HG03060 (cell line): ENCODE measurements around the gene IGF2BP2.
"Not testable (repeated sequence)": the region's sequence is repeated elsewhere in the genome, so short reads cannot be mapped to it uniquely, and the experiment has no call there.

Source experiments
- ATAC-seq: cut with Tn5 transposase; IDR thresholded peaks from one replicate; pipeline ENCODE4 v1.9.1; 2021; ENCODE audit warnings: low read depth, moderate number of reproducible peaks; ENCODE audit not compliant: unreplicated experiment

Gene IGF2BP2

DNA sequence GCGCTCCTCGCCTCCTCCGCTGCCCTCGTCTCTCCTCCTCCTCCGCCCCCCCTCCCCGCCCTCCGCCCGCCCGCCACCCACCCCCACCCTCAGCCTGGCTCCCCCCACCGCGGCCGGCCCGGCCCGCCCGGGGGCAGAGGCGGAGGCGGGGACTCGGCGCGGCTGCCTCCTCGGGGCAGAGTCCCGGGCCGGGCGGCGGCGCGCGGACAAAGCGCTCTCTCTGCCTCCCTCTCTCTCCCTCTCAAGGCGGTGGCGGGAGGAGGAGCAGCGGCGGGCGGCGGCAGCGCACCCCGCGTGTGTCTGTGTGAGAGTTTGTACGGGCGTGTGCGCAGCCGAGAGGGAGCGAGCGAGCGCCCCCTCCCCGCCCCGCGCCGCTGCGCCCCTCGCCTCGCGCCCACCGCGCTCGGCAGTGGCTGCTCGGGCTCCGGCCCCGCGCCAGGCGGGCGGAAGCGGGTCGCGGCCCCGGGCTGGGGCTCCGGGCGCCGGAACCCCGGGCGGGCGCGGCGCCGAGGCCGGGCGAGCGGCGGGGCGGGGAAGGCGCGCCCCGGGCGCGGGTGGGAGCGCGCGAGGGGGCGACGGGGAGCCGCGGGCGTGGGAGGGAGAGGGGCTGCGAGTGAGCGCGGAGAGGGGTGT is at the start of gene IGF2BP2:
Gene IGF2BP2 (minus strand): TSS at position 37 of the 633 bp plus-strand sequence. CDS start 82 bp downstream, outside the sequence.
- no peak for ATAC-seq

DNA sequence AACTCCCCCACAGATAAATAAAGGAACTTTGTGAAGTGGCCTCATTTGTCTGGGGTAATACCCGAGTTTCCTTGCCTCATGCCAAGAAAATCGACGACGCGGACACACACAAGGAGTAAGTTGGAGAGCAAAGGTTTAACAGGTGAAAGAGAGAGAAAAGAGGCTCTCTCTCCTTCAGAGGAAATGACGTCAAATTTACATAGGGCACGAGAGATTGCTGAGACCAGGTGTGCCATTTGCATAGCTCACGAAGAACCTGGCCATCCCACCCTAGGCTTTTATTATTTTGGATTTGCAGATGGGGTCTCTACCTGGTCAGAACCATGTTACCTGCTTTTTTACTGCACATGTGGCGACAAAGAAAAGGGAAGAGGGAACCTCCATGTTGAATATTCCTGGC is 49.3 kb upstream of the IGF2BP2 start:
- no peak for ATAC-seq

DNA sequence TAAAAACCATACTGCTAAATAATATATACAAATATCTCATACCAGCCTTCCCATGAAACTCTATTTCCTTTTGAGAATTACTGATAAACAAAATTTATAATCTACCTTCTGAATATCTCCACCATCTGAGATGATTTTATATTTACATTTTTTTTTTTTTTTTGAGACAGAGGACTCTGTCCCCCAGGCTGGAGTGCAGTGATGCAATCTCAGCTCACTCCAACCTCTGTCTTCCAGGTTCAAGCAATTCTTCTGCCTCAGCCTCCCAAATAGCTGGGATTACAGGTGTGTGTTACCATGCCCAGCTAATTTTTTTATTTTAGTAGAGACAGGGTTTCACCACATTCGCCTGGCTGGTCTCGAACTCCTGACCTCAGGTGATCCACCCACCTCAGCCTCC is 42.8 kb upstream of the IGF2BP2 start:
- no peak for ATAC-seq

DNA sequence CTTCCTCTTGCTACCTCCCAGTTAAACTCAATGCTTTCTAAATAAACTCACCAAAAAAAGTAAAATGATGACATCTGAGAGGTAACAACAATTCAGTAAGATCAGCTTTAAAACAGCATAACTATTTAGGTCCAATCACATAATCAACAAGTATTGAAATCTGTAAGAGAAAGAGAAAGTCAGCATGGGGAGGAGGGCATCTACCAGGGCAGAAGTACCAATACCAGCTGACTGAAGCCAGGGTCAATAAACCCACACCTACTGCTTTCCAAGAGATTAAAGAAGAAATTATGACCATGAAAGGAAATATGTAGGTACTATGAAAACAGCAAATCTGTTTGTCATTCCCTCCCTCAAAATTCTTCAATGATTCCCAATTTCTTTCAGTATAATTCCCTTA is 42.2 kb upstream of the IGF2BP2 start:
- ATAC-seq = no peak

DNA sequence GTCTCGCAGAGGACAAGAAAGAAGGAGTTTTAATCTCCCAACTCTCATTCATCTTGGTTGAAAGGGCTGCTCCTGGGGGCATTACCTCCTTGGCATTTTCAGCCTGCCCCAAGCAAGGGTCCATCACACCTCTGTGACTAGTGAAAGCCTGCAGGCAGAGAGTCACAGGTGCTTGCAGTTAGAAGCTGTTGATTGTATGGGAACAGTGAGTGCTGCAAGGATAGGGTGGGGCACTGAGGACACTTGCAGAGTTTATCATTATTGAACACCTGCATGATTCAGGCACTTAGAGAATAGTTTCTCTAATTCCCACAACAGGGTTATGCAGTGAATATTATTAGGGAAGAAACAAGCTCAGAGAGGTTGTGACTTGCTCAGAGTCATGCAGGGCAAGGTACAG is 41.7 kb upstream of the IGF2BP2 start:
- ATAC-seq = no peak

DNA sequence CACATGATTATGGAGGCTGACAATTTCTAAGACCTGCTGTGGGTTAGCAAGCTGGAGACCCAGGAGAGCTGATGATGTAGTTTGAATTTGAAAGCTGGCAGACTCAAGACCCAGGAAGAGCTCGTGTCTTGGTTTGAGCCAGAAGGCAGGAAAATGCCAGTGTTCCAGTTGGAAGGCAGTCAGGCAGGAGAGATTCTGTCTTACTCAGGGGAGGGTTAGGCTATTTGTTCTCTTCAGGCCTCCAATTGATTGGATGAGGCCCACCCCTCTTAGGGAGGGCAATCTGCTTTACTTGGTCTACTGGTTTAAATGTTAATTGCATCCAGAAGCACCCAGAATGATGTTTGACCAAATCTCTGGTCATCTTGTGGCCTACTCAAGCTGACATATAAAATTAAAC is 40.4 kb upstream of the IGF2BP2 start:
- no peak for ATAC-seq

DNA sequence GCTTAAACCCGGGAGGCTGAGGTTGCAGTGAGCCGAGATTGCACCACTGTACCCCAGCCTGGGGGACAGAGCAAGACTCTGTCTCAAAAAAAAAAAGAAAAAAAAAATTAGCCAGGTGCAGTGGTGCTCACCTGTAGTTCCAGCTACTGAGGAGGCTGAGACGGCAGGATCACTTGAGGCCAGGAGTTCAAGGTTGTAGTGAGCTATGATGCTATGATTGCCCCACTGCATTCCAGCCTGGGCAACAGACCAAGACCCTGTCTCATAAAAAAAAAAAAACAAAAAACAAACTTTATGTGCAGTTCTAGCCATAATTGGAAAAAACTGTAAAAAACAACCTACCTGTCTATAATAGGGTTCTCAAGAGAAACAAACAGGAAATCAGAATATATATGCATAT is 39.9 kb upstream of the IGF2BP2 start:
- ATAC-seq = no peak

DNA sequence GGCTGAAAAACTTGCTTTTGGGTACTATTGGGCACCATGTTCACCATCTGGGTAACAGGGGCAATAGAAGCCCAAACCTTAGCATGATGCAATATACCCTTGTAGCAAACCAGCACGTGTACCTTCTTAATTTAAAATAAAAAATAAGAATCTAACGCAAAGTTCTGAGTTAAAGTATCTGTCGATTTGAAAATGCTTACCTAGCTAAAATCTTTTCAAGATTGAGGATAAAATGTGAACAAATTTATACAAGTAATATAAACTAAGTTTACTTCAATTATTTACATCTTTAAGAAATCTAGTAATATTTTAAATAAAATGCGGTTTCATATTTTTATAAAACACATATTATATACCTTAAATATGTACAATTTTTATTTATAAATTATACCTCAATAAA is 38.1 kb upstream of the IGF2BP2 start:
- ATAC-seq = no peak

DNA sequence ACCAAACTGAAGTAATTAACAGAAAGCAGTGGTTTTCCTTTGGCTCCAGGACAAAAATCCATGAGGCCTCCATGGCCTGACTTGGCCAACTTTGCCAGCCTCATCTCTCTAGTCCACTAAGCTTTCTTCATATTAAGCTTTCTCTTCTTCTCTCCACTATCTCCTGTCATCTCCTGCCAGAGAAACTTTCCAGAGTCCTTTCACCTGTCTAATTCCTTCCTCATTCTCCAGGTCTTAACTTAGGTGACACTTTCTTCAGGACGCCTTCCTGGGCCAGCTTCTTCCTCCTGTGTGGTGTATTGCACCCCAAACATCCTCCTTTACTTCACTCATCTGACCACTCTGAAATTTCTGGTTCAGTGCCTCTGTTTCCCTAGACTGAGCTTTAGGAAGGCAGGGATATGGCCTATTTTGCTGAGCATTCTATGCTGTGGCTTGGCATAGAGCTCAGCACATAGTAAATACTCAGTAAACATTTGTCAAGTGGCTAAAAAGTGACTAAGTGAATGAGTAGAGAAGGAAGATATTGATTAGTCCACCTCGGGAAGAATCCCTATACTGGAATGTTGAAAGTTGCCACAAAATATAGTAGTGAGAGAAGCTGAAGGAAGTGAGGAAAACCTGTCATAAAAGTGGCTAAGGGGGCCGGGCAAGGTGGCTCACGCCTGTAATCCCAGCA is 34.6 kb upstream of the IGF2BP2 start:
- ATAC-seq = no peak

DNA sequence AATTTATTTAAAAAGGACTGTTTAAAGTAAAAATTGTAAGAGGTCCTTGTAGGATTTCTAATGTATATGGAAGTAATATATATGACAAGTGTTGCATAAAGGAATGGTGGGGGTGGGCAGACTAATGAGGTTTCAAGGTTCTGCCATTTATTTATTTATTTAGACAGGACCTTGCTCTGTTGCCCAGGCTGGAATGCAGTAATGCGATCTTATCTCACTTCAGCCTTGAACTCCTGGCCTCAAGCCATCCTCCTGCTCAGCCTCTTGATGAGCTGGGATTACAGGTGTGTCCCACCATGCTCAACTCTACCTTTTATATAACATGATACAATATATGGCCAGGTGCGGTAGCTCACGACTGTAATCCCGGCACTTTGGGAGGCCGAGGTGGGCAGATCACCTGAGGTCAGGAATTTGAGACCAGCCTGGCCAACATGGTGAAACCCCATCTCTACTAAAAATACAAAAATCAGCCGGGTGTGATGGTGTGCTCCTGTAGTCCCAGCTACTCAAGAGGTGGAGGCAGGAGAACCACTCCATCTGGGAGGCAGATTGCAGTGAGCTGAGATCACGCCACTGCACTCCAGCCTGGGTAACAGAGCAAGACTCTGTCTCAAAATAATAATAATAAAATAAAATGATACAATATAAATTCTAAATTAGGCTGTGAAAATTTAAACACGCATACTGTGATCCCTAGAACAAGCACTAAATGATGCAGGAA is 33.8 kb upstream of the IGF2BP2 start:
- no peak for ATAC-seq

DNA sequence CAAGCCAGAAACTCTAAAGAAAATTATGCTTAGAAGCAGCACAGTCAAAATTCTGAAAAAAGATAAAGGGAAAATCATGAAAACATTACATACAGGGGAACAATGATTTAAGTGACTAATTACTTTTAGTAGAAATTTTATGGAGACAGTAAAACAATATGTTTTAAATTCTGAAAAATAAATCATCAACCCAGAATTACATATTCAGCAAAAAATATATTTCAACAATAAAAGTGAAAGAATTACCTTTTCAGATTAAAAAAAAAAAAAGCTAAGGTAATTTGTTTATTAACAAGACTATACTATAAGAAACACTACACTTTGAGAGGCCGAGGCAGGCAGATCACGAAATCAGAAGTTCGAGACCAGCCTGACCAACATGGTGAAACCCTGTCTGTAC is 32.4 kb upstream of the IGF2BP2 start:
- ATAC-seq = no peak

DNA sequence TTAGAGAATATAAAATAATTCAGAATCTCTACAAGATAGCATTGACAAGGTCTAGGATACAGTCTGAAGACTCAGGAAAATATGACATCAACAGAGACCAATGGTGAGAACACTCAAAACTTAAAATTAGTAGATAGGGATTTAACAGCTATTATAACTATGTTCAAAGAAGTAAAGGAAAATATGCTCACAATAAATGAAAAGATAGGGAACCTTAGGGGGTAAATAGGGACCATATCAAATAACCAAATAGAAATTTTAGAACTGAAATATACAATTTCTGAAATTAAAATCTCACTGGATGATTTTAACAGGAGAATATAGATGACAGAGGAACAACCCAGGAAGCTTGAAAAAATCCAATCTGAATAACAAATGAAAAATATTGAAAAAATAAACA is 31.8 kb upstream of the IGF2BP2 start:
- ATAC-seq = no peak

DNA sequence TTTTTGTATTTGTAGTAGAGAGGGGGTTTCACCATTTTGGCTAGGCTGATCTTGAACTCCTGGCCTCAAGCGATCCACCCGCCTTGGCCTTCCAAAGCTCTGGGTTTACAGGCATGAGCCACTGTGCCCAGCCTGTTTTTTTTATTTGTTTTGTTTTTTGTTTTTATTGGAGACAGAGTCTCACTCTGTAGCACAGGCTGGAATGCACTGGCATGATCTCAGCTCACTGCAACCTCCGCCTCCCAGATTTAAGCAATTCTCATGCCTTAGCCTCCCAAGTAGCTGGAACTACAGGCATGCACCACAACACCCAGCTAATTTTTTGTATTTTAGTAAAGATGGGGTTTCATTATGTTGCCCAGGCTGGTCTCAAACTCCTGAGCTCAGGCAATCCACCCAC is 28.9 kb upstream of the IGF2BP2 start:
- not testable (repeated sequence) for ATAC-seq

DNA sequence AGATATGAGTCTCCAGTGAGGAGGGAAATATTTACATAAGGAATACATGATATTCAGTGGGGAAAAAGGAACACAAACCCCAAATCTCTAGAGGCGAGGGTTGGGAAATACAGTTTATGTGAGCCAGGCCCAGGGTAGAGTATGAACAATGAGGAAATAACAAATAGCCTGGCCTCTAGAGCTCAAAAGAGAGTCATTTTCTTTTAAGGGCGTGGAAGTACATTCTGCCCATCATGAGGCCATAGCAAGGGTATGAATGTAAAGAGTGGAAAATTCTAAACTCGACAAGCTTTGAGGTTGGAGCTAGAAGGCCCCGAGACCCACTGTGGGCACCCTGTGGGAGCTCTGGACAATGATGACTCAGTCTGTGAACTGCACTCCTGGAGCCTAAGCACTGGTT is 27.8 kb upstream of the IGF2BP2 start:
- ATAC-seq = no peak

DNA sequence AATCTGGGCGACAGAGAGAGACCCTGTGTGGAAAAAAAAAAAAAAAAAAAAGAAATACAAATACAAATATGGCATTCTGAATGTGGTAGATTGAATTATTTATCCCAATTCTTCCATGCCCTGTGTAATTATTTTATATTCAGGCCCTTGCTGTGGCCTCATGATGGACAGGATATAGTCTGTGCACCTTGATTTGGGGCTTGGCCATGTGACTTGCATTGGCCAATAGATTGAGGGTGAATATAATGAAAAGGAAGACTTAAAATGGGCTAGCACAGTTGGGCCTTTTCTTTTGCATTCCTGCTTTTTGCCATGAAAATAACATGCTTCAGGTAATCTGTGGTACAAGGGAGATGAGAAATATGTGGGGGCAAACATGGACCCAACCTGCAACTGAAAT is 27.1 kb upstream of the IGF2BP2 start:
- no peak for ATAC-seq

DNA sequence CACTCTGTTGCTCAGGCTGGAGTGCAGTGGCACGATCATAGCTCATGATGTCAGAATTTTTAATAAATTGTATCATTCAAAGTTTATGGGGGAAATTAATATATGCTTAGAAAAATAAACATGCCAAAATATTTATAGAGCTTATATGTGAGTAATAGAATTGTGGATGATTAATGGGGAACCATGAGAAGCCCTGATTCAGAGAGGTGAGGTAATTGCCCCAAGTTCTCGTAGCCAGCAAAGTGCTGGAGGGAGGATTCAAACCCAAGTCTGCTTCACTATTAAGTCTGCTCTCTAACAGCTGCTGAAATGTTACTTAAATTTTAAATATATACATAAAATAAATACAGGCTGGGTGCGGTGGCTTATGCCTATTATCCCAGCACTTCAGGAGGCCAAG is 26.2 kb upstream of the IGF2BP2 start:
- ATAC-seq = no peak

DNA sequence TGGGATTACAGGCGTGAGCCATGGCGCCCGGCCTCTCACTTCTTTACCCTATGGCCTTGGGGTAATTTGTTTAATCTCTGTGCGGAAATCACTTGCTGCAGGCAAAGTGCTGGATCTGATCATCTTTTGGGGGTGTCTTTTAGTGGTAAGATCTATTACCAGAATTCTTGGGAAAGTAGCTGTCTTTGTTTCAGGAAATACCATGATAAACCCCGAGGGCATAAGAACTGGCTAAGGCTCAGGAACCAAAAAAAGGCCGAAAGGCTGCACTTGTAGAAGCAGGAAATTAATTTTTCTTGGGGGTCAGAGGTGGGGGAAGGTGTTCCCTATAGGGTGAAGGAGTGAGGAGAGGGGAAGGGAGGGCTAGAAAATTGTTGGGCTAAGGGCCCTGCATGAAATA is 22.7 kb upstream of the IGF2BP2 start:
- ATAC-seq = no peak

DNA sequence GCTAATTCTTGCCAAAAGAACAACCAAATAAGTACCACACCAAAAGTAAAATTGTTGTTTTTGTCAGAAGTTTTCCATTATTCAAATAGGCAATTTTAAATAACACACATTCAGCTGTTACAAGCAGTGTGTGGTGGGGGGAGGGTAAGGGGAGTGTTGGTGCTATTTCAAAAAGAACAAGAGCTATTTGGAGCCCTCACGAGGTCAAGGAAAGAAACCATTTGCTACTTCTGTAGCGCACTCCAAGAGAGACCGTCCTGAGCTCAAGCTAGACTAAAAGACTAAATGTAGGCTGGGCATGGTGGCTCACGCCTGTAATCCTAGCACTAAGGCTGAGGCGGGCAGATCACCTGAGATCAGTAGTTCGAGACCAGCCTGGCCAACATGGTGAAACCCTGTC is 21.2 kb upstream of the IGF2BP2 start:
- ATAC-seq = no peak

DNA sequence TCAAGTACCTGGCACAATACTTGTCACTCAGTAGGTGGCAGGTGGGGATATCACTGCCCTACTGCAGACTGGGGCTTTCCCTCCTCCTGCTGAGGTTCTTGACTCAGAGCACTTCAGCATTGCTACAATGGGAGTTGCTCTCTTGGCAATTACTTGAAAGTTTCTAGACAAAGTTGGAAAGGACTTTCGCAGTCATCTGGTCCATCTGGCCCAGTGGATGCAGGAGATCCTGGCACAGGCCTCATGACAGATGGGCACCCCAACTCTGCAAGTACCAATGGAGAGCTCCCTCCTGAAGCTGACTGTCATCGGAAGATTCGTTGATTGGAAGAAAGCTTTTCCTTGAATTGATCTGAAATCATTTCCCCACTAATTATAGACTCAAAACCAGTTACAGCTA is 19.2 kb upstream of the IGF2BP2 start:
- ATAC-seq = no peak

DNA sequence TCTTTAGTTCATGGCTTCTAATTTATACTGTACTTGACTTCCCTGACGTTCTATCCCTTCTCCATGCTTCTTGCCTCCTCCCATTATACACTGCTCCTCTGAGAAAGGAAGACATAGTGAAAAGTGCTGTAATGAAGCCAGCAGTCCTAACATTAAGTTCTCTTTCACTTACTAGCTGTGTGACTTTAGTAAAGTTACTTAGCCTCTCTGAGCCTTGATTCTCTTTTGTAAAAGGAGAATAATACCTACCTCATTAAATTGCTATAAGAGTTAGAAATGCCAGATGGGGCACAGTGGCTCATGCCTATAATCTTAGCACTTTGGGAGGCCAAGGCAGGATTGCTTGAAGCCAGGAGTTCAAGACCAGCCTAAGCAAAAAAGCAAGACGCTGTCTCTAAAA is 18.8 kb upstream of the IGF2BP2 start:
- no peak for ATAC-seq

DNA sequence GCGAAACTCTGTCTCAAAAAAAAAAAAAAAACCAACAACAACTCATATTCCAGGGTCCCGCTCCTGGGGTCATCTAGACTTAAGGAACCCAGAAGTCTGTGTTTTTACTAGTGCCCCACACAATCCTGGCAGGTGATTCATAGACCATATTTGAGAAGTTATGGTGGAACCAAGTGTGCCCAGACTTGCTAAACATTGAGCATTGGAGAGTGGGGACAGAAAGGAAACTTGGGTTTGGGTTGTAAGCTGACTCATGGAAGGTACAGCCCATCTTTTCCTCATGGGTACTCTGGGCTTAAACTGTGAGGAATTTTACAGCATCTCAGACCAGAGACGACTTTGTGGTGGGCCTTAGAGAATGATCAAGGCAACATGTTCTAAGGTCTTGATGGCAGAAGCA is 18.3 kb upstream of the IGF2BP2 start:
- no peak for ATAC-seq

DNA sequence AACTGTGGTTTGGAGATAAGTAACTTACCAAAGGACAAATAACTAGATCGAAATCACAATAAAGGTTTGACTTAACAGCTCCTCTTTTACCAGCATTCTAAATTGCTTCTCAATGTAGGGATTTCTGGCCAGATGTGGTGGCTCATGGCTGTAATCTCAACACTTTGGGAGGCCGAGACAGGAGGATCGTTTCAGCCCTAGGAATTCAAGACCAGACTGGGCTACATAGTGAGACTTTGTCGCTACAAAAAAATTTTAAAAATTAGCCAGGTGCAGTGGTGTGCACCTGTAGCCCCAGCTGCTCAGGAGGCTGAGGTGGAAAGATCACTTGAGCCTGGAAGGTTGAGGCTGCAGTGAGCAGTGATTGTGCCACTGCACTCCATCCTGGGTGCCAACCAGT is 17.4 kb upstream of the IGF2BP2 start:
- no peak for ATAC-seq
